WERI-Rb-1 (cell line): Measurements from ENCODE around the gene MNAT1.
A peak's percentile ranks its signal among the peaks of the same experiment; 100 is the strongest.

ENCODE experiments used
- DNase-seq: peaks from one replicate; pipeline ENCODE4 v3.0.0-alpha.2; 2020
- H3K27ac ChIP-seq: fragments of 250-450 bp; sonication (Bioruptor Pico); 2 replicates; pipeline ENCODE4 v1.5.1; 2020; ENCODE audit warnings: mild to moderate bottlenecking, moderate library complexity
- H3K27me3 ChIP-seq: fragments of 250-450 bp; sonication (Bioruptor Pico); 2 replicates; pipeline ENCODE4 v1.5.1; 2021; ENCODE audit warnings: mild to moderate bottlenecking, low read depth, moderate library complexity; ENCODE audit not compliant: insufficient read depth, severe bottlenecking
- H3K36me3 ChIP-seq: fragments of 250-450 bp; sonication (Bioruptor Pico); 2 replicates; pipeline ENCODE4 v1.5.1; 2020; ENCODE audit warnings: mild to moderate bottlenecking, moderate library complexity
- H3K4me3 ChIP-seq: 2 replicates; pipeline ENCODE4 v1.5.1; 2011; ENCODE audit warnings: low read depth, mild to moderate bottlenecking, control low read depth, low read length
- H3K9me3 ChIP-seq: fragments of 250-450 bp; sonication (Bioruptor Pico); 2 replicates; pipeline ENCODE4 v1.5.1; 2021; ENCODE audit warnings: mild to moderate bottlenecking, moderate library complexity; ENCODE audit not compliant: severe bottlenecking
- TF ChIP-seq, protein P1 (sequence below): IDR thresholded peaks from 2 replicates; pipeline ENCODE4 v1.5.1; 2011; ENCODE audit warnings: low read depth, mild to moderate bottlenecking, control low read depth, inconsistent platforms, low read length

MNAT1 gene

DNA sequence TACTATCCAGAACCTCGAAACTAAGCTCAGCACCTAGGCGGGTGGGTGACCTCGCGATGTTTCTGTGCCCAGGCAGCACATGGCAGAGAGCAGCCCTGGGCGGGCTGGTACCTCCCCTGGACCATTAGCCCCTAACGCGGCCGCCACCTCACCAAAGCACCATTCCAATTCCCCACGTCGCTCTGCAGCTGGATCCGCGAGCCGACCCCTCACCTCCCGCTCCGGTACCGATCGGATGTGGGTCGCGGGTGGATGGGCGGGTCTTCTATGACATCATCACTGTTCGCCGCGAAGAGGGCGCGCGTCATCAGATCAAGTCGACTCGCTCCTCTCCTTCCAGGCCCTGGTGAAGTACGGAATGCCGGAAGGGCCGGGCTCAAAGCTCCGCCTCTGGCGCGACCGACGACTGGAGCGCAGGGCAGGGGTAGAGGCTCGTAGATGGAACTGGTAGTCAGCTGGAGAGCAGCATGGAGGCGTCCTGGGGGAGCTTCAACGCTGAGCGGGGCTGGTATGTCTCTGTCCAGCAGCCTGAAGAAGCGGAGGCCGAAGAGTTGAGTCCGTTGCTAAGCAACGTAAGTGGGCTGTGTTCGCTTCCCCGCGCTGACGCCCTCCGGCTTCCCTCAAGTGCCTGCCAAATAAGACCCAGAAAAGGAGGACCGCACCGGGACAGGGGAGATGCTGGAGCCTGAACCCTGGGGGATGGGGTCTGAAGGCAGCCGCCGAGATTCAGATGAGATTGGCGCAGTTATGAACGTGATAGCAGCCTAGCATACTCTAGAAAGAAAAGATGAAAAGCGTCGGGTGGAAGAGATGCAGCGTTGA lies 246.5 kb downstream of the MNAT1 start, which contains the start of the genes SLC38A6 and TRMT5:
Gene SLC38A6 (plus strand): TSS at position 435 of the 822 bp plus-strand sequence. CDS start 33 bp downstream, at position 468.
Gene TRMT5 (minus strand): TSS at position 269 of the 822 bp plus-strand sequence. CDS start 106 bp downstream, at position 163.
- peak within 1 kb of the TSS; percentile 79 for H3K27ac ChIP-seq
- no peaks in the 10 kb centered on the region for H3K27me3 ChIP-seq
- H3K36me3 ChIP-seq, result peaks cover 15% of the 10 kb centered on the region
- peak within 1 kb of the TSS; percentile 75 for H3K4me3 ChIP-seq
- H3K9me3 ChIP-seq, result no peaks in the 10 kb centered on the region
- TF ChIP-seq, protein P1, sequence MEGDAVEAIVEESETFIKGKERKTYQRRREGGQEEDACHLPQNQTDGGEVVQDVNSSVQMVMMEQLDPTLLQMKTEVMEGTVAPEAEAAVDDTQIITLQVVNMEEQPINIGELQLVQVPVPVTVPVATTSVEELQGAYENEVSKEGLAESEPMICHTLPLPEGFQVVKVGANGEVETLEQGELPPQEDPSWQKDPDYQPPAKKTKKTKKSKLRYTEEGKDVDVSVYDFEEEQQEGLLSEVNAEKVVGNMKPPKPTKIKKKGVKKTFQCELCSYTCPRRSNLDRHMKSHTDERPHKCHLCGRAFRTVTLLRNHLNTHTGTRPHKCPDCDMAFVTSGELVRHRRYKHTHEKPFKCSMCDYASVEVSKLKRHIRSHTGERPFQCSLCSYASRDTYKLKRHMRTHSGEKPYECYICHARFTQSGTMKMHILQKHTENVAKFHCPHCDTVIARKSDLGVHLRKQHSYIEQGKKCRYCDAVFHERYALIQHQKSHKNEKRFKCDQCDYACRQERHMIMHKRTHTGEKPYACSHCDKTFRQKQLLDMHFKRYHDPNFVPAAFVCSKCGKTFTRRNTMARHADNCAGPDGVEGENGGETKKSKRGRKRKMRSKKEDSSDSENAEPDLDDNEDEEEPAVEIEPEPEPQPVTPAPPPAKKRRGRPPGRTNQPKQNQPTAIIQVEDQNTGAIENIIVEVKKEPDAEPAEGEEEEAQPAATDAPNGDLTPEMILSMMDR, result no peak
- peak; percentile 93 for DNase-seq

DNA sequence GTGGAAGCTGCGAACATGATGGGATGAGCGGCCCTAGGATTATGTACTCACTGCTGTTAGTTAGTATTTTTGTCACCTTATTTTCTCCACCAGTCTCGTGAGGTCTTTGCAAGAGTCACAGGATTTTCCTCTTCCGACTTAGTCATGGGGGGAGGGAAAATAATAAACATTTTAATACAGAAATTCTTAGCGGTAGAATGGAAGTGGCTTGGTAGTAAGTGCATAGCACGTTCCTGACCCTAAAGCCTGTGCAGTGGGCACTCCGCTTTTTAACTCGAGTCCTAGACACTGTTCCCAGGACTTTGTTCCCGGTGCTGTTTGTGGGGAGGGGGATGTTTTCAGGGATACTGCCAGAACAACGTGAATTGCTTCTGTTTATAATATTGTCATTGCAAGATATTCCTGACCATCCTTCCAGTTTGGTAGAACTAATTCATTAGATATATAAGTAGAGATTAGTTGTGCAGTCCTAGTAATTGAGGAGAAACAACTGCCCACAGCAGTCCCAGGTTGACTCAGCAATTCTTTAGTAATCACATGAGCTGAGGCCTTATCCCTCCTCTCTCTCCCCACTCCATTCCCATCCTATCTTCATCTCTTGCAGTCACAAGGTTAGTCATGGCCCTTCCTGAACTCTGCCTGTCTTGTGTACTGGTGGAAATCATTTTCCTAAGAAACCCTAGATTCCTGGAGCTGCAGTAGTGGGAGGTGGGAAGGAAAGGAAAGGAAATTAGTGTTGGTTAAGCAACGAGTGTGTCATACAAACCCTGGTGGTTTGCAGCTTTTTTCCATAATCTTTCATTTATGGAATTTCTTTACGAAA lies 247.3 kb downstream of the MNAT1 start:
- no peak for DNase-seq
- H3K27ac ChIP-seq, result no peak overlapping the region

DNA sequence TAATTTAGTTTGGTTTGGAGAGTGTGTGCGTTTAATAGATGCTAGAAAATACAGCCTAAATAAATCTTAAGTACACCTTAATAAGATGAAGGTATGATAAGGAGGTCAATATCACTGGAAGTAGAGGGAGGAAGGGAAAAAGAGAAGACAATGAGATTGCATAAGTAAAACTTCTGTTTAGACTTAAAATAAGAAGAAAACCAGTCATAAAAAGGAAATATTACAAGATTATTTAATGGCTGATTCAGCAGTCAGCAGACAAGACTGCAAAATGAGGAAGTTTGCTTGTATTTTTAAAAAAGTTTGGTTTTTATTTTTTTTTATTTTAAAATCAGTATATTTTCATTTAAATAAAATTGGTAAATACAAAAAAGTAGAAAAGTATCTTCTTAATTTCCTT lies 249.6 kb downstream of the MNAT1 start:
- Histone ChIP-seq H3K27ac (no peak overlapping the region), H3K36me3 (no peaks in the 10 kb centered on the region), H3K4me3 (no peak overlapping the region), H3K9me3 (no peaks in the 10 kb centered on the region), H3K27me3 (no peaks in the 10 kb centered on the region)
- DNase-seq, result no peak
- TF ChIP-seq, protein P1, result no peak

More for the DNA sequence above, 247.3 kb downstream of the MNAT1 start:
- H3K9me3 ChIP-seq, result no peaks in the 10 kb centered on the region
- H3K36me3 ChIP-seq, result peaks cover 10% of the 10 kb centered on the region
- H3K4me3 ChIP-seq, result peak overlapping the region; percentile 75
- no peaks in the 10 kb centered on the region for H3K27me3 ChIP-seq
- TF ChIP-seq, protein P1, result no peak

DNA sequence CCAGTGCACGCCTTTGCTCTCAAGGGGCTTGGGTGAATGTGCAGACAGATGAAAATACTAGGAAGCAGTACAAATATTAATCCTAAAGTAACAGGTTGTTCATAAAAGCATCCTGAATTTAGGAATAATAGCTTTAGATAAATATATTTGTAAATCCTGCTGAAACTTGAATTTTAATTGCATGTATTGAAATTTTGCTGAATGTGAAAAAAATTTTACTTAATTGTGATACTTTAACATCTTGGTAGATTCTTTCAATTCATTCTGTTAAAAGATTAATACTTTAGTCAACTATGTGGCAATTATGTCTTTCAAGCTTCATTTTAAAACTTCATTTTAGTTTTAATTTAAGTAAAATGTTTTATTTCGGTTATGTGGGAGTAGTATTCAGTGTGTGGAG lies 251.9 kb downstream of the MNAT1 start:
- TF ChIP-seq, protein P1, result no peak
- Histone ChIP-seq H3K9me3 (no peaks in the 10 kb centered on the region), H3K27me3 (no peaks in the 10 kb centered on the region), H3K4me3 (no peak overlapping the region), H3K27ac (no peak overlapping the region), H3K36me3 (no peaks in the 10 kb centered on the region)
- DNase-seq, result no peak

DNA sequence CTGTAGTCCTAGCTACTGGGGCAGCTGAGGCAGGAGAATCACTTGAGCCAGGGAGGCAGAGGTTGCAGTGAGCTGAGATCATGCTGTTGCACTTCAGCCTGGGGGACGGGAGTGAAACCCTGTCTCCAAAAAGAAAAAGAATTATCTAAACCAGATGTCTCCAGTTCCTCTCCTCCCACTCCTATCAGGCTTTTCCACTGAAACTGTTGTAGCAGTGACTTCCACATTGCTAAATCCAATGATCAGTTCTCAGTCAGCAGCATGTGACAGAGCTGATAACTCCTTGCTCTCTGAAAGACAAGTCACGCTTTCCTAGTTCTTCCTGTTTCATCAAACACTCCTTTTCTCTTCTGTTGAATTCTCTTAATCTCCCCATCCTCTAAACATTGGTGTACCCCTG lies 255.0 kb downstream of the MNAT1 start:
- Histone ChIP-seq H3K27ac (no peak overlapping the region), H3K4me3 (no peak overlapping the region), H3K36me3 (no peaks in the 10 kb centered on the region), H3K27me3 (no peaks in the 10 kb centered on the region), H3K9me3 (no peaks in the 10 kb centered on the region)
- TF ChIP-seq, protein P1, result no peak
- DNase-seq, result no peak
